B cell (primary cell): Measurements from ENCODE around the gene HACE1. TPM values are rescaled to one million over a fixed set of nuclear protein-coding genes. Genes with fewer than 3 reads are reported as not detected.
"Not testable (repeated sequence)": the region's sequence is repeated elsewhere in the genome, so short reads cannot be mapped to it uniquely, and the experiment has no call there.

Experiments
- ATAC-seq: fragments of 200-7000 bp; cut with Tn5 transposase; one replicate; pipeline ENCODE4 v1.10.0; 2021; ENCODE audit warnings: low read depth, mild to moderate bottlenecking, moderate number of reproducible peaks, moderate library complexity
- CTCF ChIA-PET: fragments of 350-600 bp; sonication (Branson Sonifier 250); formaldehyde crosslinking; loops from one replicate; lab custom pipeline; 2021; ENCODE audit warnings: antibody characterized with exemption, inconsistent platforms; lab: Charles Lee
- POLR2A ChIA-PET: fragments of 350-600 bp; sonication (Branson Sonifier 250); formaldehyde crosslinking; loops from one replicate; lab custom pipeline; 2021; ENCODE audit warnings: antibody characterized with exemption; lab: Charles Lee
- DNase-seq: peaks from one replicate; pipeline ENCODE4 v3.0.0; 2013
- H2AFZ ChIP-seq: 2 replicates; pipeline ENCODE4 v1.6.1; 2012; ENCODE audit warnings: mild to moderate bottlenecking, low read depth, low read length; ENCODE audit not compliant: insufficient read depth, poor library complexity, severe bottlenecking
- H3K27ac ChIP-seq, 2 donors: 1 replicate in 1 of 2; 2 replicates in 1 of 2; pipeline ENCODE4 v1.5.1; 2012 to 2013; ENCODE audit warnings: low read length in 2 of 2, mild to moderate bottlenecking in 2 of 2, moderate library complexity in 1 of 2
- H3K27me3 ChIP-seq, 4 experiments: fragments of 200-600 bp in 1 of 4; sonication (generic) in 1 of 4; replicated peaks in 1 of 4; 1 replicate in 2 of 4; 2 replicates in 2 of 4; pipeline versions ENCODE4 v1.6.1 to v1.7.0; 2013 to 2016; ENCODE audit warnings: low read length in 3 of 4, mild to moderate bottlenecking in 2 of 4, mixed read lengths in 1 of 4, moderate library complexity in 1 of 4; ENCODE audit not compliant: insufficient read depth in 4 of 4, control insufficient read depth in 3 of 4; ENCODE audit errors: control extremely low read depth in 1 of 4
- H3K36me3 ChIP-seq, 2 experiments: replicated peaks in 1 of 2; 1 replicate in 1 of 2; 2 replicates in 1 of 2; pipeline versions ENCODE4 v1.6.1 to v1.7.1; 2013; ENCODE audit warnings: low read length in 1 of 2; ENCODE audit not compliant: insufficient read depth in 2 of 2, control insufficient read depth in 1 of 2; ENCODE audit errors: control extremely low read depth in 1 of 2, extremely low read depth in 1 of 2
- H3K4me1 ChIP-seq, 2 donors: fragments of 200-600 bp in 1 of 2; sonication (generic) in 1 of 2; 1 replicate in 1 of 2; 2 replicates in 1 of 2; pipeline versions ENCODE4 v1.5.1 to v1.6.1; 2013 to 2017; ENCODE audit warnings: low read length in 2 of 2; ENCODE audit not compliant: control insufficient read depth in 2 of 2, insufficient read depth in 2 of 2
- H3K4me2 ChIP-seq: replicated peaks from 2 replicates; pipeline ENCODE3; 2012; ENCODE audit warnings: mild to moderate bottlenecking, low read depth, low read length; ENCODE audit not compliant: poor library complexity, severe bottlenecking
- H3K4me3 ChIP-seq, 5 experiments: fragments of 200-600 bp in 1 of 5; sonication (generic) in 1 of 5; 1 replicate in 3 of 5; 2 replicates in 2 of 5; pipeline versions ENCODE4 v1.5.1 to v1.7.0; 2011 to 2016; ENCODE audit warnings: low read length in 4 of 5, mild to moderate bottlenecking in 4 of 5, low read depth in 2 of 5, control low read depth in 1 of 5, moderate library complexity in 1 of 5; ENCODE audit not compliant: insufficient read depth in 1 of 5; ENCODE audit errors: control extremely low read depth in 1 of 5, extremely low read depth in 1 of 5
- H3K79me2 ChIP-seq: fragments of 200-600 bp; sonication (generic); one replicate; pipeline ENCODE4 v1.6.0; 2016; ENCODE audit warnings: low read length; ENCODE audit not compliant: control insufficient read depth, insufficient read depth
- H3K9ac ChIP-seq: fragments of 200-600 bp; sonication (generic); 2 replicates; pipeline ENCODE4 v1.6.1; 2017; ENCODE audit warnings: mild to moderate bottlenecking, low read length, moderate library complexity
- H3K9me3 ChIP-seq, 3 donors: one replicate each; pipeline versions ENCODE4 v1.6.1 to v1.7.1; 2013; ENCODE audit warnings: low read length in 2 of 3; ENCODE audit not compliant: control insufficient read depth in 2 of 3, insufficient read depth in 1 of 3; ENCODE audit errors: control extremely low read depth in 1 of 3
- H4K20me1 ChIP-seq: 2 replicates; pipeline ENCODE4 v1.6.0; 2012; ENCODE audit warnings: mild to moderate bottlenecking, low read length; ENCODE audit not compliant: insufficient read depth, control insufficient read depth, poor library complexity, severe bottlenecking
- H3K27ac Mint-ChIP-seq: one replicate; pipeline ENCODE4 v1.8.0; 2021; ENCODE audit warnings: mixed read lengths
- H3K27me3 Mint-ChIP-seq: one replicate; pipeline ENCODE4 v1.8.0; 2021; ENCODE audit warnings: mixed read lengths
- H3K4me1 Mint-ChIP-seq: one replicate; pipeline ENCODE4 v1.8.0; 2021; ENCODE audit warnings: mixed read lengths
- H3K4me3 Mint-ChIP-seq: one replicate; pipeline ENCODE4 v1.8.0; 2021; ENCODE audit warnings: mixed read lengths
- H3K9me3 Mint-ChIP-seq: one replicate; pipeline ENCODE4 v1.8.0; 2022; ENCODE audit warnings: mixed read lengths; ENCODE audit not compliant: insufficient read depth
- CTCF ChIP-seq: fragments of 200-600 bp; IDR thresholded peaks from one replicate; pipeline ENCODE4 v1.8.0; 2022; ENCODE audit warnings: antibody characterized with exemption, mild to moderate bottlenecking
- EZH2 ChIP-seq: IDR thresholded peaks from 2 replicates; pipeline ENCODE4 v1.6.1; 2012; ENCODE audit warnings: borderline replicate concordance, low read depth, mild to moderate bottlenecking, moderate library complexity, low read length; ENCODE audit not compliant: insufficient read depth, poor library complexity, severe bottlenecking
- WGBS: methylation state at CpG from one replicate; pipeline ENCODE4 v1.1.5; 2013; ENCODE audit warnings: missing lambda C conversion rate; ENCODE audit not compliant: insufficient coverage; 5-methylcytosine and 5-hydroxymethylcytosine counted together
- intact Hi-C: fragments of 100-400 bp; cut with micrococcal nuclease; formaldehyde crosslinking; loops from one replicate; pipeline ENCODE4 v1.10.0; 2022
- polyA plus RNA-seq: library from polyadenylated mRNA; depleted of rRNA; stranded (reverse); fragments of >200 nt; gene quantifications from 2 replicates; pipeline ENCODE4 v1.2.3, GENCODE V29; 2012
- total RNA-seq, 2 donors: library from RNA; stranded (reverse); fragments of 120-200 nt in 1 of 2; gene quantifications; 1 replicate in 1 of 2; 2 replicates in 1 of 2; pipeline versions ENCODE4 v1.2.3 to v1.2.4, GENCODE V29; 2013 to 2022

Gene HACE1
- total and polyA plus RNA-seq, 2 donors (not counting 1 experiment from before 2014, with no cell fraction given) = 7.5 to 19.2 TPM

DNA sequence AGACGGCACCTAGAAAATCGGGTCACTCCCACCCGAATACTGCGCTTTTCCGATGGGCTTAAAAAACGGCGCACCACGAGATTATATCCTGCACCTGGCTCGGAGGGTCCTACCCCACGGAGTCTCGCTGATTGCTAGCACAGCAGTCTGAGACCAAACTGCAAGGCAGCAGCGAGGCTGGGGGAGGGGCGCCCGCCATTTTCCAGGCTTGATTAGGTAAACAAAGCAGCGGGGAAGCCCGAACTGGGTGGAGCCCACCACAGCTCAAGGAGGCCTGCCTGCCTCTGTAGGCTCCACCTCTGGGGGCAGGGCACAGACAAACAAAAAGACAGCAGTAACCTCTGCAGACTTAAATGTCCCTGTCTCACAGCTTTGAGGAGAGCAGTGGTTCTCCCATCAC is 122.2 kb downstream of the HACE1 start:
- H3K4me1 ChIP-seq, DNase-seq, H3K4me2 ChIP-seq, H3K27ac ChIP-seq, H3K36me3 ChIP-seq, intact Hi-C loops, H3K9ac ChIP-seq, H3K4me3 ChIP-seq, H3K9me3 ChIP-seq, POLR2A ChIA-PET, H3K27ac Mint-ChIP-seq, H3K4me3 Mint-ChIP-seq, H3K27me3 Mint-ChIP-seq, H4K20me1 ChIP-seq, ATAC-seq, H3K9me3 Mint-ChIP-seq, H2AFZ ChIP-seq, CTCF ChIA-PET, H3K79me2 ChIP-seq, H3K4me1 Mint-ChIP-seq, H3K27me3 ChIP-seq: not testable (repeated sequence)
- no CpG with 5 or more reads among the region's 16 CpGs for WGBS

GRCh38 chr6:104736545-104736944 is 123.2 kb downstream of the HACE1 start:
- intact Hi-C loops = no loop called here
- DNase-seq = no peak
- Mint-ChIP-seq H3K4me3 (no peak overlapping the region), H3K27ac (no peak overlapping the region), H3K27me3 (no peaks in the 10 kb centered on the region), H3K4me1 (no peaks in the 10 kb centered on the region), H3K9me3 (no peaks in the 10 kb centered on the region)
- no peaks in the 10 kb centered on the region for H3K79me2 ChIP-seq
- no peak overlapping the region for H3K27ac ChIP-seq
- no peak overlapping the region for H3K9ac ChIP-seq
- no peaks in the 10 kb centered on the region for H4K20me1 ChIP-seq
- no CpG with 5 or more reads among the region's 1 CpG for WGBS
- no peak overlapping the region for H2AFZ ChIP-seq
- no peak for ATAC-seq
- CTCF ChIA-PET = no interaction called here
- TF ChIP-seq CTCF (no peak), EZH2 (no peak)
- H3K4me1 ChIP-seq = no peaks in the 10 kb centered on the region
- no peaks in the 10 kb centered on the region for H3K36me3 ChIP-seq
- POLR2A ChIA-PET = no interaction called here
- H3K9me3 ChIP-seq = no peaks in the 10 kb centered on the region
- no peak overlapping the region for H3K4me3 ChIP-seq
- no peaks in the 10 kb centered on the region for H3K27me3 ChIP-seq
- no peak overlapping the region for H3K4me2 ChIP-seq
